ENCODE measurements around the gene OR2C3.

DNA sequence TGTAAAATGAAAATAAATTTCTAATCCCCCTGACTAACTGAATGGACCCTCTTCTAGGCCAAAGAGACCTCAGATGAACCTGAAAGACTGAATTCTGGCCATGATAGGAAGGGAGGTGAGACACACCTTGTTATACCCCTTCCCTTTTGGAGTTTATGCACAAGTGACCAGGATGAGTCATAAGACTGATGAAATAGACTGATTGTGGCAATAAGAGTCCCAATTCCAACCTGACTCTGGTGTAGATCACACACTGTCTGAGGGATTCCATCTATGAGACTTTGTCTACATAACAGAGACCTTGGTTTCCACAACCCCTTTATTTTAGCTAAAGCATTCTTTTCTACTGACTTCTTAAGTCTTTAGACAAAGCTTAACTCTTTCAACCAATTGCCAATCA is 38.4 kb upstream of the OR2C3 start:
- TF ChIP-seq EZH2 (optimal IDR thresholded peaks at IDR 0.05; ENCODE audit: low read depth, low read length), result no peak
- TF ChIP-seq, protein P1, sequence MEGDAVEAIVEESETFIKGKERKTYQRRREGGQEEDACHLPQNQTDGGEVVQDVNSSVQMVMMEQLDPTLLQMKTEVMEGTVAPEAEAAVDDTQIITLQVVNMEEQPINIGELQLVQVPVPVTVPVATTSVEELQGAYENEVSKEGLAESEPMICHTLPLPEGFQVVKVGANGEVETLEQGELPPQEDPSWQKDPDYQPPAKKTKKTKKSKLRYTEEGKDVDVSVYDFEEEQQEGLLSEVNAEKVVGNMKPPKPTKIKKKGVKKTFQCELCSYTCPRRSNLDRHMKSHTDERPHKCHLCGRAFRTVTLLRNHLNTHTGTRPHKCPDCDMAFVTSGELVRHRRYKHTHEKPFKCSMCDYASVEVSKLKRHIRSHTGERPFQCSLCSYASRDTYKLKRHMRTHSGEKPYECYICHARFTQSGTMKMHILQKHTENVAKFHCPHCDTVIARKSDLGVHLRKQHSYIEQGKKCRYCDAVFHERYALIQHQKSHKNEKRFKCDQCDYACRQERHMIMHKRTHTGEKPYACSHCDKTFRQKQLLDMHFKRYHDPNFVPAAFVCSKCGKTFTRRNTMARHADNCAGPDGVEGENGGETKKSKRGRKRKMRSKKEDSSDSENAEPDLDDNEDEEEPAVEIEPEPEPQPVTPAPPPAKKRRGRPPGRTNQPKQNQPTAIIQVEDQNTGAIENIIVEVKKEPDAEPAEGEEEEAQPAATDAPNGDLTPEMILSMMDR (IDR thresholded peaks at IDR 0.05; ENCODE audit: low read length), result no peak
- no peak for TF ChIP-seq EZH2phosphoT487 (IDR thresholded peaks at IDR 0.05; ENCODE audit: low read length)
